Testis (tissue), 3 donors: ENCODE data around the gene RNF186. TPM values are rescaled to one million over a fixed set of nuclear protein-coding genes. Genes with fewer than 3 reads are reported as not detected.
"Not testable (repeated sequence)": the region's sequence is repeated elsewhere in the genome, so short reads cannot be mapped to it uniquely, and the experiment has no call there.

ENCODE experiments used
- DNase-seq: peaks from one replicate; pipeline ENCODE4 v3.0.0-alpha.2; 2019
- H3K27ac ChIP-seq, 2 donors: fragments of 200-600 bp; sonication (generic); one replicate each; pipeline ENCODE4 v1.5.1; 2019
- H3K27me3 ChIP-seq: fragments of 200-600 bp; sonication (generic); one replicate; pipeline ENCODE4 v1.5.1; 2019
- H3K36me3 ChIP-seq: fragments of 200-600 bp; sonication (generic); one replicate; pipeline ENCODE4 v1.5.1; 2017; ENCODE audit warnings: low read depth; ENCODE audit errors: missing control alignments
- H3K4me1 ChIP-seq: fragments of 200-600 bp; sonication (generic); one replicate; pipeline ENCODE4 v1.5.1; 2019
- H3K4me3 ChIP-seq, 2 donors: fragments of 200-600 bp; sonication (generic); one replicate each; pipeline ENCODE4 v1.5.1; 2017 to 2019
- H3K9me3 ChIP-seq: fragments of 200-600 bp; sonication (generic); one replicate; pipeline ENCODE4 v1.5.1; 2017
- CTCF ChIP-seq, 3 experiments: fragments of 450-650 bp in 2 of 3; fragments of 200-600 bp in 1 of 3; sonication (generic) in 1 of 3; IDR thresholded peaks; one replicate each; pipeline ENCODE4 v1.5.1; 2016 to 2019; ENCODE audit warnings: antibody characterized with exemption in 3 of 3, mild to moderate bottlenecking in 2 of 3, moderate library complexity in 1 of 3
- POLR2A ChIP-seq: fragments of 450-650 bp; IDR thresholded peaks from one replicate; pipeline ENCODE4 v1.6.1; 2017; ENCODE audit warnings: antibody characterized with exemption, mild to moderate bottlenecking, moderate library complexity
- WGBS, 2 donors: methylation state at CpG; one replicate each; pipeline ENCODE4 v1.1.5; 2018; 5-methylcytosine and 5-hydroxymethylcytosine counted together
- intact Hi-C: fragments of 100-400 bp; cut with DNase I; formaldehyde crosslinking; loops from one replicate; pipeline ENCODE4 v1.15.1; 2023; ENCODE audit warnings: low total_unique reads
- polyA plus RNA-seq: library from polyadenylated mRNA; stranded (reverse); fragments of 350-450 nt; fragmentation: Illumina TruSeq; extraction: RNeasy Lipid Tissue Mini Kit (QIAGEN cat#74804); gene quantifications from one replicate; pipeline ENCODE4 v1.2.3, GENCODE V29; 2014; ENCODE audit warnings: low read depth, low replicate concordance; ENCODE audit not compliant: insufficient read depth
- total RNA-seq, 2 donors: library from RNA; depleted of rRNA; stranded (reverse); fragments of >200 nt; gene quantifications; one replicate each; pipeline ENCODE4 v1.2.3, GENCODE V29; 2016

Gene RNF186
- total and polyA plus RNA-seq, 3 donors from 2014 or later, result 0.19 TPM; not detected in 2

GRCh38 chr1:19793360-19794046 is 21.6 kb downstream of the RNF186 start:
- H3K9me3 ChIP-seq, result no peaks in the 10 kb centered on the region
- H3K4me3 ChIP-seq, result no peak overlapping the region
- no peaks in the 10 kb centered on the region for H3K27me3 ChIP-seq
- intact Hi-C loops, result no loop called here
- DNase-seq, result no peak
- no peak overlapping the region for H3K27ac ChIP-seq
- H3K36me3 ChIP-seq, result no peaks in the 10 kb centered on the region
- peaks cover 3% of the 10 kb centered on the region for H3K4me1 ChIP-seq
- 85 to 86% methylated on average over 6 of the region's 6 CpGs for WGBS, 2 donors
- TF ChIP-seq CTCF (IDR thresholded peaks at IDR 0.05) (no peak), POLR2A (no peak)

- no peak overlapping the region for H3K27ac ChIP-seq
- no peak for DNase-seq
- H3K9me3 ChIP-seq, result no peaks in the 10 kb centered on the region
- no peak overlapping the region for H3K4me3 ChIP-seq
- TF ChIP-seq POLR2A (no peak), CTCF (IDR thresholded peaks at IDR 0.05) (no peak)
- intact Hi-C loops, result no loop called here
- 84 to 86% methylated on average over 3 to 4 of the region's 4 CpGs for WGBS, 2 donors
- H3K27me3 ChIP-seq, result no peaks in the 10 kb centered on the region
- H3K36me3 ChIP-seq, result no peaks in the 10 kb centered on the region
- H3K4me1 ChIP-seq, result no peaks in the 10 kb centered on the region
Observed at GRCh38 chr1:19792237-19793002, 22.7 kb downstream of the RNF186 start.

- DNase-seq, H3K27me3 ChIP-seq, H3K9me3 ChIP-seq, H3K36me3 ChIP-seq, H3K4me3 ChIP-seq, H3K27ac ChIP-seq, intact Hi-C loops, H3K4me1 ChIP-seq: not testable (repeated sequence)
- 92 to 94% methylated on average over 9 of the region's 9 CpGs for WGBS, 2 donors
Observed at GRCh38 chr1:19790061-19790975, 24.8 kb downstream of the RNF186 start.

- intact Hi-C loops, result no loop called here
- no peak for DNase-seq
- Histone ChIP-seq H3K27me3 (no peaks in the 10 kb centered on the region), H3K4me3 (no peak overlapping the region), H3K9me3 (no peaks in the 10 kb centered on the region), H3K36me3 (no peaks in the 10 kb centered on the region), H3K27ac (no peak overlapping the region), H3K4me1 (no peaks in the 10 kb centered on the region)
- no peak for TF ChIP-seq CTCF (IDR thresholded peaks at IDR 0.05)
- TF ChIP-seq POLR2A, result no peak
- WGBS, 2 donors, result 69 to 77% methylated on average over 7 to 9 of the region's 9 CpGs
Observed at GRCh38 chr1:19786988-19787423, 28.1 kb downstream of the RNF186 start.

- intact Hi-C loops, result no loop called here
- H3K9me3 ChIP-seq, result no peaks in the 10 kb centered on the region
- H3K27ac ChIP-seq, result no peak overlapping the region
- TF ChIP-seq CTCF (IDR thresholded peaks at IDR 0.05) (no peak), POLR2A (no peak)
- H3K36me3 ChIP-seq, result no peaks in the 10 kb centered on the region
- no peaks in the 10 kb centered on the region for H3K27me3 ChIP-seq
- no peaks in the 10 kb centered on the region for H3K4me1 ChIP-seq
- WGBS, 2 donors, result 71 to 85% methylated on average over 4 of the region's 4 CpGs
- DNase-seq, result no peak
- no peak overlapping the region for H3K4me3 ChIP-seq
Observed at GRCh38 chr1:19785660-19786059, 29.4 kb downstream of the RNF186 start.
